ENCODE results near the gene SIAH1.

GRCh38 chr16:48421741-48422140 is 36.5 kb upstream of the SIAH1 start:
- TF ChIP-seq POLR2A (IDR thresholded peaks at IDR 0.05) (no peak), CTCF (IDR thresholded peaks at IDR 0.05) (no peak)

All from gastroesophageal sphincter (tissue), 3 donors.